ENCODE results near the gene RETREG3. TPM values are rescaled to one million over a fixed set of nuclear protein-coding genes. Genes with fewer than 3 reads are reported as not detected.

Gene RETREG3
- total and polyA plus RNA-seq, 2 of the 4 experiments (the other 2 are of a cell fraction) = 18.1 to 44.1 TPM

GRCh38 chr17:42574463-42574862, 34.7 kb downstream of the RETREG3 start:
- no peak overlapping the region for H3K9ac ChIP-seq (ENCODE audit: low read depth, low read length)
- H3K4me1 ChIP-seq (ENCODE audit: control insufficient read depth, insufficient read depth, low read length) = peaks cover 5% of the 10 kb centered on the region
- H3K14ac ChIP-seq (replicated peaks; ENCODE audit: low read depth, low read length) = no peak overlapping the region
- CTCF ChIA-PET = no interaction called here
- H2BK120ac ChIP-seq (ENCODE audit: low read depth, low read length) = no peak overlapping the region
- H4K20me1 ChIP-seq (ENCODE audit: insufficient read depth, low read length) = peaks cover 8% of the 10 kb centered on the region; the same call in 1 of the 2 replicates
- DNase-seq (no peak), ATAC-seq (ENCODE audit: low read depth) (no peak)
- H3K79me1 ChIP-seq (ENCODE audit: low read depth in 1 of 2, low read length in 2 of 2) = peaks cover 38 to 77% of the 10 kb centered on the region in 2 experiments; a peak in 3 of 4 replicates
- no peak overlapping the region for H3K4ac ChIP-seq (ENCODE audit: low read depth, low read length)
- no peak overlapping the region for H3K23ac ChIP-seq (ENCODE audit: low read depth, low read length)
- H3K4me2 ChIP-seq (ENCODE audit: low read depth, low read length) = no peak overlapping the region
- H2BK15ac ChIP-seq (ENCODE audit: low read depth, low read length) = no peak overlapping the region
- H2AK9ac ChIP-seq (replicated peaks; ENCODE audit: low read depth, low read length, poor library complexity) = no peak overlapping the region
- no TSS peak for BruUV-seq (replicated peaks)
- in situ Hi-C loops (cut with MboI; ENCODE audit: low sequenced_read_pairs) = no loop called here
- TF ChIP-seq CHD1 (IDR thresholded peaks at IDR 0.05; ENCODE audit: low read depth, low read length) (no peak), RFX5 (IDR thresholded peaks at IDR 0.05; ENCODE audit: low read depth, low read length) (no peak), BHLHE40 (IDR thresholded peaks at IDR 0.05; ENCODE audit: low read depth, low read length) (no peak), RAD21 (IDR thresholded peaks at IDR 0.05; ENCODE audit: low read length) (no peak), POLR2A (IDR thresholded peaks at IDR 0.05; ENCODE audit: low read depth, low read length) (no peak), RCOR1 (IDR thresholded peaks at IDR 0.05; ENCODE audit: insufficient replicate concordance, low read length) (no peak)
- no peaks in the 10 kb centered on the region for H3K9me3 ChIP-seq (ENCODE audit: control insufficient read depth, insufficient read depth, low read length)
- no peak overlapping the region for H4K5ac ChIP-seq (ENCODE audit: low read depth, low read length)
- WGBS, 2 experiments (ENCODE audit: extremely low coverage in 2 of 2, insufficient read length in 1 of 2) = no CpG with 5 or more reads among the region's 3 CpGs
- no peak overlapping the region for H4K8ac ChIP-seq (ENCODE audit: low read depth in 2 of 2, low read length in 2 of 2)
- intact Hi-C loops (cut with micrococcal nuclease) = no loop called here
- H3K4me3 ChIP-seq (ENCODE audit: insufficient read depth, low read depth, low read length) = no peak overlapping the region
- no peaks in the 10 kb centered on the region for H3K9me1 ChIP-seq (ENCODE audit: insufficient read depth, low read length)
- H3K27ac ChIP-seq (ENCODE audit: insufficient read depth, low read length) = no peak overlapping the region
- no peak overlapping the region for H2AFZ ChIP-seq (replicated peaks; ENCODE audit: low read length, poor library complexity)
- no peak overlapping the region for H2BK5ac ChIP-seq (ENCODE audit: low read depth, low read length, poor library complexity, severe bottlenecking)
- dilution Hi-C loops (cut with HindIII; ENCODE audit: low sequenced_read_pairs, unreplicated experiment) = no loop called here
- peaks cover 40% of the 10 kb centered on the region for H3K36me3 ChIP-seq (ENCODE audit: control insufficient read depth, insufficient read depth, low read length)
- no peaks in the 10 kb centered on the region for H3K27me3 ChIP-seq (ENCODE audit: control insufficient read depth, insufficient read depth, low read length)
- no peak overlapping the region for H2AK5ac ChIP-seq (ENCODE audit: low read depth, low read length)
- no peak overlapping the region for H2BK20ac ChIP-seq (ENCODE audit: low read depth, low read length)
- POLR2A ChIA-PET (ENCODE audit: unreplicated experiment) = no interaction called here
- H3K18ac ChIP-seq (ENCODE audit: low read depth, low read length) = no peak overlapping the region
- no peak overlapping the region for H3K56ac ChIP-seq (ENCODE audit: extremely low read depth, insufficient read depth, low read length)
- no peak overlapping the region for H4K91ac ChIP-seq (ENCODE audit: insufficient read depth, low read depth, low read length)

Measured in IMR-90 (cell line).